SU-DHL-6 (cell line): ENCODE results near the gene METRN.

Experiments
- EZH2phosphoT487 ChIP-seq: fragments of 200-600 bp; sonication (generic), shearing (Covaris generic); conservative IDR thresholded peaks from 2 replicates; pipeline ENCODE4 v1.6.1; 2018; ENCODE audit warnings: mild to moderate bottlenecking, antibody characterized with exemption, low read length, moderate library complexity, mixed read lengths
- TF ChIP-seq, protein P1 (sequence below): fragments of 200-600 bp; sonication (generic); IDR thresholded peaks from one replicate; pipeline ENCODE4 v1.5.1; 2017; ENCODE audit warnings: antibody characterized with exemption, mild to moderate bottlenecking, low read length, moderate library complexity; ENCODE audit not compliant: insufficient read depth, poor library complexity, severe bottlenecking

DNA sequence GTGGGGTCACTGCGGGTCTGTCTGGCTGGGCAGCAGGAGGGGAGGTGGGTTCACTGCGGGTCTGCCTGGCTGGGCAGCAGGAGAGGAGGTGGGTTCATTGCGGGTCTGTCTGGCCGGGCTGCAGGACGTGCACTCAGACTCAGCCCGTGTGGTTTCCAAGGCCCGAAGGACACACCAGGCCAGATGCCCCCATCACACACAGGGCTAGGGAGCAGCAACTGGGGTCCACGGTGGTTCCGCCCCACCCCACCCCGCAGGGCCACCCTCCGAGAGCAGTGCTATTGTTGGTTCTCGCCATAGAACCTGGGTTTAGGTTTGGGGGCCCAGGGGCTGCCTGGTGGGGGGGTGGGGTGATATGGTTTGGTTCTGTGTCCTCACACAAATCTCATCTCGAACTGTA lies 31.7 kb downstream of the METRN start:
- TF ChIP-seq, protein P1, sequence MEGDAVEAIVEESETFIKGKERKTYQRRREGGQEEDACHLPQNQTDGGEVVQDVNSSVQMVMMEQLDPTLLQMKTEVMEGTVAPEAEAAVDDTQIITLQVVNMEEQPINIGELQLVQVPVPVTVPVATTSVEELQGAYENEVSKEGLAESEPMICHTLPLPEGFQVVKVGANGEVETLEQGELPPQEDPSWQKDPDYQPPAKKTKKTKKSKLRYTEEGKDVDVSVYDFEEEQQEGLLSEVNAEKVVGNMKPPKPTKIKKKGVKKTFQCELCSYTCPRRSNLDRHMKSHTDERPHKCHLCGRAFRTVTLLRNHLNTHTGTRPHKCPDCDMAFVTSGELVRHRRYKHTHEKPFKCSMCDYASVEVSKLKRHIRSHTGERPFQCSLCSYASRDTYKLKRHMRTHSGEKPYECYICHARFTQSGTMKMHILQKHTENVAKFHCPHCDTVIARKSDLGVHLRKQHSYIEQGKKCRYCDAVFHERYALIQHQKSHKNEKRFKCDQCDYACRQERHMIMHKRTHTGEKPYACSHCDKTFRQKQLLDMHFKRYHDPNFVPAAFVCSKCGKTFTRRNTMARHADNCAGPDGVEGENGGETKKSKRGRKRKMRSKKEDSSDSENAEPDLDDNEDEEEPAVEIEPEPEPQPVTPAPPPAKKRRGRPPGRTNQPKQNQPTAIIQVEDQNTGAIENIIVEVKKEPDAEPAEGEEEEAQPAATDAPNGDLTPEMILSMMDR: no peak
- no peak for TF ChIP-seq EZH2phosphoT487
